ENCODE data around the gene MDGA2.

The MDGA2 gene

GRCh38 chr14:46840944-46841720 is 834.3 kb downstream of the MDGA2 start:
- no peak for TF ChIP-seq CTCF (IDR thresholded peaks at IDR 0.05; ENCODE audit: low read depth, low read length, missing control alignments)
- no peak overlapping the region for H3K4me3 ChIP-seq (ENCODE audit: low read depth, low read length)
- DNase-seq (ENCODE audit: low read depth), result no peak

GRCh38 chr14:46820291-46820690 is 855.1 kb downstream of the MDGA2 start:
- H3K4me3 ChIP-seq (ENCODE audit: low read depth, low read length), result no peak overlapping the region
- TF ChIP-seq CTCF (IDR thresholded peaks at IDR 0.05; ENCODE audit: low read depth, low read length, missing control alignments), result no peak
- DNase-seq (ENCODE audit: low read depth), result no peak

- DNase-seq (ENCODE audit: low read depth), result no peak
- H3K4me3 ChIP-seq (ENCODE audit: low read depth, low read length), result no peak overlapping the region
- TF ChIP-seq CTCF (IDR thresholded peaks at IDR 0.05; ENCODE audit: low read depth, low read length, missing control alignments), result no peak
Measured at GRCh38 chr14:46819117-46819516, 856.3 kb downstream of the MDGA2 start.

GRCh38 chr14:46818147-46818546 is 857.3 kb downstream of the MDGA2 start:
- TF ChIP-seq CTCF (IDR thresholded peaks at IDR 0.05; ENCODE audit: low read depth, low read length, missing control alignments), result no peak
- no peak for DNase-seq (ENCODE audit: low read depth)
- no peak overlapping the region for H3K4me3 ChIP-seq (ENCODE audit: low read depth, low read length)

GRCh38 chr14:46793144-46793543 is 882.3 kb downstream of the MDGA2 start:
- no peak overlapping the region for H3K4me3 ChIP-seq (ENCODE audit: low read depth, low read length)
- DNase-seq (ENCODE audit: low read depth), result no peak
- no peak for TF ChIP-seq CTCF (IDR thresholded peaks at IDR 0.05; ENCODE audit: low read depth, low read length, missing control alignments)

Measured in GM12864 (cell line).